SK-N-SH (cell line): ENCODE results near the gene SYNDIG1L. TPM values are rescaled to one million over a fixed set of nuclear protein-coding genes. Genes with fewer than 3 reads are reported as not detected.

Experiments
- CTCF ChIA-PET: fragments of 300-600, 350-600 bp; formaldehyde crosslinking; extraction: SDS; loops from one replicate; lab custom pipeline; 2021; lab: Yijun Ruan, JAX
- POLR2A ChIA-PET: fragments of 350-600 bp; sonication (Branson Sonifier 250); formaldehyde crosslinking; extraction: SDS; loops from one replicate; lab custom pipeline; 2020; ENCODE audit warnings: antibody characterized with exemption, inconsistent platforms; lab: Yijun Ruan, JAX
- DNase-seq: peaks from one replicate; pipeline ENCODE4 v3.0.0; 2012
- H2AFZ ChIP-seq: fragments of 200-600 bp; sonication (generic); 2 replicates; pipeline ENCODE4 v1.8.1; 2016; ENCODE audit warnings: antibody characterized with exemption, mild to moderate bottlenecking, low read depth
- H3F3A ChIP-seq: fragments of 200-600 bp; sonication (generic); replicated peaks from 2 replicates; pipeline ENCODE3; 2016; ENCODE audit warnings: antibody characterized with exemption, mild to moderate bottlenecking; ENCODE audit not compliant: insufficient read depth
- H3K27ac ChIP-seq, 2 experiments: fragments of 200-500 bp in 1 of 2; fragments of 200-600 bp in 1 of 2; sonication (Bioruptor generic) in 1 of 2; sonication (generic), shearing (Covaris generic) in 1 of 2; 2 replicates each; pipeline versions ENCODE4 v1.5.1 to v1.6.1; 2014 to 2016; ENCODE audit warnings: low read depth in 2 of 2, inconsistent platforms in 1 of 2, low read length in 1 of 2, mild to moderate bottlenecking in 1 of 2, mixed read lengths in 1 of 2
- H3K27me3 ChIP-seq: fragments of 200-600 bp; sonication (generic), shearing (Covaris generic); 2 replicates; pipeline ENCODE4 v1.6.1; 2016; ENCODE audit warnings: mixed run types; ENCODE audit not compliant: insufficient read depth
- H3K36me3 ChIP-seq, 2 experiments: fragments of 200-500 bp in 1 of 2; fragments of 200-600 bp in 1 of 2; sonication (Bioruptor generic) in 1 of 2; sonication (generic) in 1 of 2; replicated peaks in 1 of 2; 2 replicates each; pipeline versions ENCODE3 to v1.5.1; 2014 to 2016; ENCODE audit warnings: low read length in 1 of 2, mild to moderate bottlenecking in 1 of 2; ENCODE audit not compliant: insufficient read depth in 2 of 2, control insufficient read depth in 1 of 2
- H3K4me1 ChIP-seq, 2 experiments: fragments of 200-500 bp in 1 of 2; fragments of 200-600 bp in 1 of 2; sonication (Bioruptor generic) in 1 of 2; sonication (generic), shearing (Covaris generic) in 1 of 2; 2 replicates each; pipeline versions ENCODE4 v1.5.1 to v1.6.1; 2014 to 2016; ENCODE audit warnings: low read depth in 1 of 2, low read length in 1 of 2, mixed run types in 1 of 2; ENCODE audit not compliant: insufficient read depth in 2 of 2, control insufficient read depth in 1 of 2
- H3K4me2 ChIP-seq: fragments of 200-600 bp; sonication (generic), shearing (Covaris generic); 2 replicates; pipeline ENCODE4 v1.6.1; 2017; ENCODE audit warnings: mixed run types
- H3K4me3 ChIP-seq, 2 experiments: fragments of 200-500 bp in 1 of 2; fragments of 200-600 bp in 1 of 2; sonication (Bioruptor generic) in 1 of 2; sonication (generic), shearing (Covaris generic) in 1 of 2; 2 replicates each; pipeline versions ENCODE4 v1.5.1 to v1.8.1; 2014 to 2016; ENCODE audit warnings: low read depth in 2 of 2, inconsistent platforms in 1 of 2, low read length in 1 of 2, mild to moderate bottlenecking in 1 of 2, mixed read lengths in 1 of 2, moderate library complexity in 1 of 2
- H3K79me2 ChIP-seq: fragments of 200-600 bp; sonication (generic); 2 replicates; pipeline ENCODE4 v1.8.1; 2017; ENCODE audit warnings: mild to moderate bottlenecking; ENCODE audit not compliant: insufficient read depth
- H3K9ac ChIP-seq: fragments of 200-600 bp; sonication (generic); 2 replicates; pipeline ENCODE4 v1.6.1; 2017; ENCODE audit warnings: mixed run types
- H3K9me2 ChIP-seq: fragments of 200-600 bp; sonication (generic); 2 replicates; pipeline ENCODE4 v1.6.1; 2017; ENCODE audit warnings: mixed run types
- H3K9me3 ChIP-seq: fragments of 200-600 bp; sonication (generic); 2 replicates; pipeline ENCODE4 v1.6.1; 2017; ENCODE audit warnings: mixed run types, mild to moderate bottlenecking, moderate library complexity
- H4K20me1 ChIP-seq: fragments of 200-600 bp; sonication (generic); 2 replicates; pipeline ENCODE4 v1.6.1; 2017; ENCODE audit warnings: mild to moderate bottlenecking, mixed run types; ENCODE audit not compliant: insufficient read depth
- ELF1 ChIP-seq: IDR thresholded peaks from 2 replicates; pipeline ENCODE4 v1.4.0; 2012
- EZH2phosphoT487 ChIP-seq: fragments of 200-600 bp; sonication (generic); IDR thresholded peaks from 2 replicates; pipeline ENCODE4 v1.6.1; 2017; ENCODE audit warnings: low read depth, mixed run types, mild to moderate bottlenecking, antibody characterized with exemption, moderate library complexity, borderline replicate concordance
- JUND ChIP-seq: IDR thresholded peaks from 2 replicates; pipeline ENCODE4 v1.4.0; 2012
- MEF2A ChIP-seq: IDR thresholded peaks from 2 replicates; pipeline ENCODE4 v1.4.0; 2012; ENCODE audit warnings: low read depth, borderline replicate concordance
- NRF1 ChIP-seq: IDR thresholded peaks from 2 replicates; pipeline ENCODE4 v1.6.1; 2012; ENCODE audit warnings: low read depth, mild to moderate bottlenecking, low read length
- RCOR1 ChIP-seq: fragments of 150-350 bp; IDR thresholded peaks from 2 replicates; pipeline ENCODE4 v1.6.1; 2017; ENCODE audit warnings: antibody characterized with exemption, low read length
- RFX5 ChIP-seq: IDR thresholded peaks from 2 replicates; pipeline ENCODE4 v1.6.1; 2012; ENCODE audit warnings: mild to moderate bottlenecking, improper control_type of control experiment, low read length
- RXRA ChIP-seq: IDR thresholded peaks from 2 replicates; pipeline ENCODE4 v1.4.0; 2012; ENCODE audit warnings: low read depth, mild to moderate bottlenecking, borderline replicate concordance
- SIN3A ChIP-seq: IDR thresholded peaks from 2 replicates; pipeline ENCODE4 v1.6.1; 2012; ENCODE audit warnings: low read depth, mild to moderate bottlenecking, low read length, moderate library complexity, borderline replicate concordance
- SMC3 ChIP-seq: IDR thresholded peaks from 2 replicates; pipeline ENCODE4 v1.6.1; 2012; ENCODE audit warnings: low read depth, low read length, improper control_type of control experiment
- TEAD4 ChIP-seq: IDR thresholded peaks from 2 replicates; pipeline ENCODE4 v1.4.0; 2012; ENCODE audit warnings: mild to moderate bottlenecking, borderline replicate concordance; ENCODE audit not compliant: insufficient read depth
- YY1 ChIP-seq: IDR thresholded peaks from 2 replicates; pipeline ENCODE4 v1.4.0; 2012; ENCODE audit warnings: low read depth, mild to moderate bottlenecking
- WGBS: methylation state at CpG from one replicate; pipeline ENCODE4 v1.1.6; 2017; ENCODE audit warnings: low lambda C conversion rate; 5-methylcytosine and 5-hydroxymethylcytosine counted together
- polyA plus RNA-seq, 3 experiments: library from polyadenylated mRNA; depleted of rRNA; stranded (reverse); fragments of >200 nt; gene quantifications; 2 replicates each; pipeline ENCODE4 v1.2.3, GENCODE V29; 2012
- TF ChIP-seq, protein P1 (sequence below): IDR thresholded peaks from 2 replicates; pipeline ENCODE4 v1.4.0; 2012; ENCODE audit warnings: low read depth
- TF ChIP-seq, protein P2 (sequence below): IDR thresholded peaks from 2 replicates; pipeline ENCODE4 v1.4.0; 2012; ENCODE audit warnings: low read depth, borderline replicate concordance
- TF ChIP-seq, protein P3 (sequence below): fragments of 200-600 bp; sonication (generic); IDR thresholded peaks from 2 replicates; pipeline ENCODE4 v1.6.1; 2017; ENCODE audit warnings: antibody characterized with exemption, mild to moderate bottlenecking, moderate library complexity
- TF ChIP-seq, protein P4 (sequence below): IDR thresholded peaks from 2 replicates; pipeline ENCODE4 v1.4.0; 2012; ENCODE audit warnings: low read depth, borderline replicate concordance
- TF ChIP-seq, protein P5 (sequence below): IDR thresholded peaks from 2 replicates; pipeline ENCODE4 v1.6.1; 2012; ENCODE audit warnings: mild to moderate bottlenecking, low read depth, low read length, moderate library complexity

The SYNDIG1L gene
- polyA plus RNA-seq, 1 of the 3 experiments (the other 2 are of a cell fraction), result not detected

DNA sequence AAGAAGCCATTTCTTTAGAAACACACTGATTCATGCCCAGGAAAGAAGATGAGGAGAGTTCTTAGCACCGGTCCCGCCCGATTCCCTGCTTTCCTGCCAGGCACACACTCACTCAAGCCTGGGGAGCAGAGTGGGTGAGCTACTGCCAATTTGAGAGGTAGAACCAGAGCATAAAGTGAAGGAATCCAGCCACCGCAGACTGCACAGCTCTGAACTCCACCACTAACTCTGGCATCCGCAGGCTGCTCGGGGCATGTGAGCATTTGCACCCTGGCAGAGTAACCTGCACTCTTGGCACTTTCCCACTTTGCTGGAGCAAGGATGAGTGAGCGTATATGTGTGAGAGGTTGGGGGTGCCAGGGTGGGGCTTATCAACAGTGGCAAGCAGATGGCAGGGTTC, 4.0 kb upstream of the SYNDIG1L start:
- Histone ChIP-seq H2AFZ (no peak overlapping the region), H3K4me2 (no peak overlapping the region), H3K9me3 (no peaks in the 10 kb centered on the region), H3K79me2 (no peaks in the 10 kb centered on the region), H3K9ac (no peak overlapping the region), H3K36me3 (no peaks in the 10 kb centered on the region), H3F3A (no peaks in the 10 kb centered on the region), H3K9me2 (no peaks in the 10 kb centered on the region), H3K27ac (no peak overlapping the region), H3K27me3 (peaks cover 25% of the 10 kb centered on the region; the same call in 1 of the 2 replicates), H3K4me3 (no peak overlapping the region), H3K4me1 (no peaks in the 10 kb centered on the region; a peak in 1 of 4 replicates), H4K20me1 (no peaks in the 10 kb centered on the region)
- CTCF ChIA-PET, result interaction anchor here (1.2 to 1.4 kb wide), 2 partner anchors 15 to 67 kb away, joined by 3 read pairs; no protein-coding TSS in a partner anchor
- POLR2A ChIA-PET, result no interaction called here
- WGBS, result 56% methylated on average over 7 of the region's 7 CpGs
- TF ChIP-seq, protein P1, sequence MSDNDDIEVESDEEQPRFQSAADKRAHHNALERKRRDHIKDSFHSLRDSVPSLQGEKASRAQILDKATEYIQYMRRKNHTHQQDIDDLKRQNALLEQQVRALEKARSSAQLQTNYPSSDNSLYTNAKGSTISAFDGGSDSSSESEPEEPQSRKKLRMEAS, result no peak
- TF ChIP-seq, protein P2, sequence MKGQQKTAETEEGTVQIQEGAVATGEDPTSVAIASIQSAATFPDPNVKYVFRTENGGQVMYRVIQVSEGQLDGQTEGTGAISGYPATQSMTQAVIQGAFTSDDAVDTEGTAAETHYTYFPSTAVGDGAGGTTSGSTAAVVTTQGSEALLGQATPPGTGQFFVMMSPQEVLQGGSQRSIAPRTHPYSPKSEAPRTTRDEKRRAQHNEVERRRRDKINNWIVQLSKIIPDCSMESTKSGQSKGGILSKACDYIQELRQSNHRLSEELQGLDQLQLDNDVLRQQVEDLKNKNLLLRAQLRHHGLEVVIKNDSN, result no peak
- TF ChIP-seq NRF1 (no peak), YY1 (no peak), RFX5 (no peak), MEF2A (no peak), SIN3A (no peak), ELF1 (no peak), JUND (no peak), RCOR1 (no peak), EZH2phosphoT487 (no peak), TEAD4 (no peak), SMC3 (no peak), RXRA (no peak)
- TF ChIP-seq, protein P3, sequence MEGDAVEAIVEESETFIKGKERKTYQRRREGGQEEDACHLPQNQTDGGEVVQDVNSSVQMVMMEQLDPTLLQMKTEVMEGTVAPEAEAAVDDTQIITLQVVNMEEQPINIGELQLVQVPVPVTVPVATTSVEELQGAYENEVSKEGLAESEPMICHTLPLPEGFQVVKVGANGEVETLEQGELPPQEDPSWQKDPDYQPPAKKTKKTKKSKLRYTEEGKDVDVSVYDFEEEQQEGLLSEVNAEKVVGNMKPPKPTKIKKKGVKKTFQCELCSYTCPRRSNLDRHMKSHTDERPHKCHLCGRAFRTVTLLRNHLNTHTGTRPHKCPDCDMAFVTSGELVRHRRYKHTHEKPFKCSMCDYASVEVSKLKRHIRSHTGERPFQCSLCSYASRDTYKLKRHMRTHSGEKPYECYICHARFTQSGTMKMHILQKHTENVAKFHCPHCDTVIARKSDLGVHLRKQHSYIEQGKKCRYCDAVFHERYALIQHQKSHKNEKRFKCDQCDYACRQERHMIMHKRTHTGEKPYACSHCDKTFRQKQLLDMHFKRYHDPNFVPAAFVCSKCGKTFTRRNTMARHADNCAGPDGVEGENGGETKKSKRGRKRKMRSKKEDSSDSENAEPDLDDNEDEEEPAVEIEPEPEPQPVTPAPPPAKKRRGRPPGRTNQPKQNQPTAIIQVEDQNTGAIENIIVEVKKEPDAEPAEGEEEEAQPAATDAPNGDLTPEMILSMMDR, result no peak
- TF ChIP-seq, protein P4, sequence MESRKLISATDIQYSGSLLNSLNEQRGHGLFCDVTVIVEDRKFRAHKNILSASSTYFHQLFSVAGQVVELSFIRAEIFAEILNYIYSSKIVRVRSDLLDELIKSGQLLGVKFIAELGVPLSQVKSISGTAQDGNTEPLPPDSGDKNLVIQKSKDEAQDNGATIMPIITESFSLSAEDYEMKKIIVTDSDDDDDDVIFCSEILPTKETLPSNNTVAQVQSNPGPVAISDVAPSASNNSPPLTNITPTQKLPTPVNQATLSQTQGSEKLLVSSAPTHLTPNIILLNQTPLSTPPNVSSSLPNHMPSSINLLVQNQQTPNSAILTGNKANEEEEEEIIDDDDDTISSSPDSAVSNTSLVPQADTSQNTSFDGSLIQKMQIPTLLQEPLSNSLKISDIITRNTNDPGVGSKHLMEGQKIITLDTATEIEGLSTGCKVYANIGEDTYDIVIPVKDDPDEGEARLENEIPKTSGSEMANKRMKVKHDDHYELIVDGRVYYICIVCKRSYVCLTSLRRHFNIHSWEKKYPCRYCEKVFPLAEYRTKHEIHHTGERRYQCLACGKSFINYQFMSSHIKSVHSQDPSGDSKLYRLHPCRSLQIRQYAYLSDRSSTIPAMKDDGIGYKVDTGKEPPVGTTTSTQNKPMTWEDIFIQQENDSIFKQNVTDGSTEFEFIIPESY, result no peak
- TF ChIP-seq, protein P5, sequence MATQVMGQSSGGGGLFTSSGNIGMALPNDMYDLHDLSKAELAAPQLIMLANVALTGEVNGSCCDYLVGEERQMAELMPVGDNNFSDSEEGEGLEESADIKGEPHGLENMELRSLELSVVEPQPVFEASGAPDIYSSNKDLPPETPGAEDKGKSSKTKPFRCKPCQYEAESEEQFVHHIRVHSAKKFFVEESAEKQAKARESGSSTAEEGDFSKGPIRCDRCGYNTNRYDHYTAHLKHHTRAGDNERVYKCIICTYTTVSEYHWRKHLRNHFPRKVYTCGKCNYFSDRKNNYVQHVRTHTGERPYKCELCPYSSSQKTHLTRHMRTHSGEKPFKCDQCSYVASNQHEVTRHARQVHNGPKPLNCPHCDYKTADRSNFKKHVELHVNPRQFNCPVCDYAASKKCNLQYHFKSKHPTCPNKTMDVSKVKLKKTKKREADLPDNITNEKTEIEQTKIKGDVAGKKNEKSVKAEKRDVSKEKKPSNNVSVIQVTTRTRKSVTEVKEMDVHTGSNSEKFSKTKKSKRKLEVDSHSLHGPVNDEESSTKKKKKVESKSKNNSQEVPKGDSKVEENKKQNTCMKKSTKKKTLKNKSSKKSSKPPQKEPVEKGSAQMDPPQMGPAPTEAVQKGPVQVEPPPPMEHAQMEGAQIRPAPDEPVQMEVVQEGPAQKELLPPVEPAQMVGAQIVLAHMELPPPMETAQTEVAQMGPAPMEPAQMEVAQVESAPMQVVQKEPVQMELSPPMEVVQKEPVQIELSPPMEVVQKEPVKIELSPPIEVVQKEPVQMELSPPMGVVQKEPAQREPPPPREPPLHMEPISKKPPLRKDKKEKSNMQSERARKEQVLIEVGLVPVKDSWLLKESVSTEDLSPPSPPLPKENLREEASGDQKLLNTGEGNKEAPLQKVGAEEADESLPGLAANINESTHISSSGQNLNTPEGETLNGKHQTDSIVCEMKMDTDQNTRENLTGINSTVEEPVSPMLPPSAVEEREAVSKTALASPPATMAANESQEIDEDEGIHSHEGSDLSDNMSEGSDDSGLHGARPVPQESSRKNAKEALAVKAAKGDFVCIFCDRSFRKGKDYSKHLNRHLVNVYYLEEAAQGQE, result no peak
- no peak for DNase-seq
